ENCODE data around the gene SLC19A1. TPM values are rescaled to one million over a fixed set of nuclear protein-coding genes. Genes with fewer than 3 reads are reported as not detected.

SLC19A1 gene
- total RNA-seq, 1 experiment from 2014 or later, result 17.9 TPM

DNA sequence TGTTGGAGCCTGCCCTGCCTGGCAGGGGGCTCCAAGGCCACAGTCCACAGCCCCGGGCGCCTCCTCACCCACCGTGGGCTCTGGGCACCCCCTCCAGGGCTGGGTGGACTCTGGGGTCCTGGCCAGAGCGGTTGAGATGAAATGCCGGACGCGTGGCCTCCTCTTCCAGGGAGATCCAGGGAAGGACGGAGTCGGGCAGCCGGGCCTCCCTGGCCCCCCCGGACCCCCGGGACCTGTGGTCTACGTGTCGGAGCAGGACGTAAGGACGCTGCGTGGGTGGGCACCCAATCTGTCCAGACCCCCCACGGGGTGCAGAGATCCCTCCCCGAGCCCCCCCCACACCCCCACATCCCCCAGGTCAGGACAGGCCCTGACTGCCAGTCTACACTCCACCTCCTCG lies 51.2 kb downstream of the SLC19A1 start:
- H3K4me3 ChIP-seq (ENCODE audit: insufficient read depth, low read depth, low read length), result no peak overlapping the region
- no peak for DNase-seq
- H3K27me3 ChIP-seq (ENCODE audit: control insufficient read depth, insufficient read depth, low read length), result no peaks in the 10 kb centered on the region
- peaks cover 13% of the 10 kb centered on the region for H3K36me3 ChIP-seq (replicated peaks; ENCODE audit: control insufficient read depth, insufficient read depth, low read length)

DNA sequence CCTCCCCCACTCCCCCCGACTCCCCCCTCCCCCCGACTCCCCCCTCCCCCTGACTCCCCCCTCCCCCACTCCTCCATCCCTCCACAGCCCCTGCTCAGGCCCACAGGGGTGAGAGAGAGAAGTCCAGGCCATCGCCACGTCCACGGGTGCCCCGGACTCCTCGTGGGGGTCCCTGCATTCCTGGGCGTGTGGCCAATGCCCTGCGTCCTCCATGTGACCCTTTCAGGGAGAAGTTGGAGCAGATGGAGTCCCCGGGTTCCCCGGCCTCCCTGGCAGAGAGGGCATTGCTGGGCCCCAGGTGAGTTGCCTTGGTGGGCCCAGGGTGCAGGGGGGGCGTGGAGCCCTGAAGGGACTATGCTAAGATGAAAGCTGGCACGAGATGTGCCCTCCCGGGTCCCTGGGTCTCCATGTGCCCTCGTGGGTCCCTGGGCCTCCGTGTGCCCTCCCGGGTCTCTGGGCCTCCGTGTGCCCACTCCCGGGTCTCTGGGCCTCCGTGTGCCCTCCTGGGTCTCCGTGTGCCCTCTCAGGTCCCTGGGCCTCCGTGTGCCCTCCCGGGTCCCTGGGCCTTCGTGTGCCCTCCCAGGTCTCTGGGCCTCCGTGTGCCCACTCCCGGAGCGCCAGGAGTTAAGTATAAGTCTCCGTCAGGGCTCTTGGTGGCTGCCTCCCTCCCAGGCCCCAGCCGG lies 52.0 kb downstream of the SLC19A1 start:
- H3K27me3 ChIP-seq (ENCODE audit: control insufficient read depth, insufficient read depth, low read length), result no peaks in the 10 kb centered on the region
- H3K4me3 ChIP-seq (ENCODE audit: insufficient read depth, low read depth, low read length), result no peak overlapping the region
- DNase-seq, result no peak
- peaks cover 5% of the 10 kb centered on the region for H3K36me3 ChIP-seq (replicated peaks; ENCODE audit: control insufficient read depth, insufficient read depth, low read length)

DNA sequence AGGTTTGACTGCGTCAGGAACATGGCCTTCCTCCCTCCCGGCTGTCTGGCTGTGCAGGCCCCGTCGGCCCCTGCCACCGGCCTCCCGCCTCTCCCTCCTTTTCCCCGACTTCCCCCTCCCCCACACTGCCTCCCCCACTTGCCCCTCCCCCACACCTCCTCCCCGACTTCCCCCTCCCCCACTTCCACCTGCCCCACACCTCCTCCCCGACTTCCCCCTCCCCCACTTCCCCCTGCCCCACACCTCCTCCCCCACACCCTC lies 52.6 kb downstream of the SLC19A1 start:
- Histone ChIP-seq H3K4me3 (ENCODE audit: insufficient read depth, low read depth, low read length) (no peak overlapping the region), H3K36me3 (replicated peaks; ENCODE audit: control insufficient read depth, insufficient read depth, low read length) (peaks cover 5% of the 10 kb centered on the region), H3K27me3 (ENCODE audit: control insufficient read depth, insufficient read depth, low read length) (no peaks in the 10 kb centered on the region)
- DNase-seq, result peak; percentile 86

DNA sequence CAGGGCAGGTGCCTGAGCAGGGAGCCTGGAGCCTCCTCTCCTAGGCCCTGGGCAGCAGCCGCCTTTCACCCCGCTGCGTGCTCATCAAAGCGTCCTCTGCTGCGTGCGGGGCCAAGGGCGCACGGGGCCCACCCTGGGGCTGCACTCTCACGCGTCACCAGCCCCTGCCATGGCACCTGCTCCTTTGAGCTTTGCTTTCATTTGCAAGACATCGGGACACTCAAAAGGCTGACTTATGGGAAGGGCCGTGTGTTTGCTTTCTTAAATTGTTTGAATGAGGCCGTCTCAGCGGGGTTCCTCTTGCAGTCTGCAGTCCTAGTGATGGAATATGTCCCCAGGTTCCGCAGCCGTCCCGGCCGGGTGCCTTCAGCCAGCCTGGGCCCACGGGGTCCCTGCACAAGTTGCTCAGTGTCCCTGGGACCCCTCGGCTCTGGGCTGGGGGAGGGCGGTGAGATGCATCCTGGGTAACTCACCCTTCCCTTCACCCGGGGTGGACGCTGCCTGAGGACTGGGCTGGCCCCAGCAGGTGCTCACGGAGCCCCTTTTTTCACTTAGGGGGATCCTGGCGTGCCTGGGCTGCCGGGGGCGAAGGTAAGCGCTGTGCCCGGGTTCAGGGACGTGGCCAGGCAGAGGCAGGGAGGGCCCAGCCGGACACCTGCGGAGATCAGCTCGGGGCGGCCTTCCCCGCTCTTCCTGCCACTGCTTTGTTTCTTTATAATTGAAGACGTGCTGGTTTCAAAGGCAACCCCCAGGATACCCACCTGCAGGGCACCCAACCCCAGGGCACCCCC lies 53.1 kb downstream of the SLC19A1 start:
- Histone ChIP-seq H3K4me3 (ENCODE audit: insufficient read depth, low read depth, low read length) (no peak overlapping the region), H3K36me3 (replicated peaks; ENCODE audit: control insufficient read depth, insufficient read depth, low read length) (peaks cover 8% of the 10 kb centered on the region), H3K27me3 (ENCODE audit: control insufficient read depth, insufficient read depth, low read length) (no peaks in the 10 kb centered on the region)
- DNase-seq, result peak; percentile 88

DNA sequence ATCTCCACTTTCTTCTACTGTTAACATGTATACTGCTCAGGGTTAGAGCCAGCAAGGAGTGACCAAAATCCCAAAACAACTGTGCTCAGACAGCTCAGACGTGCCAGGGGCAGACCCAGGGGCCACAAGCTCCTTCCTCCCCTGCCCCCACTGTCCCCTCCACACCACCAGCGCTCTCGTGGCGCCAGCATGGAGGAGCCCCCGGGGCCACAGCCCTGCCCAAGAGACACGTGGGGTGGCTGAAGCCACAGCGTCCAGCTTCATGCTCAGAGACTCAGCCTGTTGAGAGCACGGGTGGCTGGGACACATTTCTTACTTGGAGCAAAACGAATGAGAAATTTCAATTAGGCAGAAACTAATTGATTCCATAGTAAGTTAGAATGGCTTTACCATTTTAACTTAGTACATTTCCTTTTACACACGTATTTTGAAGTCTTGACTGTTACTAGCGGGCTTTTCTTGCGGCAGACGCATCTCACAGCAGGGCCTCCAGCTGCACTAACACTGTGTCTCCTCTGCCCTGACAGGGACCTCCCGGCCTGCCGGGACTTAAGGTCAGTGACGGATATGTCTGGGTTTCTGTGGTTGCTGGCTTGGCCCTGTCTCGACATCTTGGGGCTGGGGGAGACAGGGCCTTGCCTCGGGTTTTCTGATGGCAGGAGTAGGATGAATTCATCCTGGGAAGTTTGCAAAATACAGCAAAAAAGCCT lies 54.2 kb downstream of the SLC19A1 start:
- Histone ChIP-seq H3K27me3 (ENCODE audit: control insufficient read depth, insufficient read depth, low read length) (no peaks in the 10 kb centered on the region), H3K4me3 (ENCODE audit: insufficient read depth, low read depth, low read length) (no peak overlapping the region), H3K36me3 (replicated peaks; ENCODE audit: control insufficient read depth, insufficient read depth, low read length) (peaks cover 12% of the 10 kb centered on the region)
- DNase-seq, result no peak

DNA sequence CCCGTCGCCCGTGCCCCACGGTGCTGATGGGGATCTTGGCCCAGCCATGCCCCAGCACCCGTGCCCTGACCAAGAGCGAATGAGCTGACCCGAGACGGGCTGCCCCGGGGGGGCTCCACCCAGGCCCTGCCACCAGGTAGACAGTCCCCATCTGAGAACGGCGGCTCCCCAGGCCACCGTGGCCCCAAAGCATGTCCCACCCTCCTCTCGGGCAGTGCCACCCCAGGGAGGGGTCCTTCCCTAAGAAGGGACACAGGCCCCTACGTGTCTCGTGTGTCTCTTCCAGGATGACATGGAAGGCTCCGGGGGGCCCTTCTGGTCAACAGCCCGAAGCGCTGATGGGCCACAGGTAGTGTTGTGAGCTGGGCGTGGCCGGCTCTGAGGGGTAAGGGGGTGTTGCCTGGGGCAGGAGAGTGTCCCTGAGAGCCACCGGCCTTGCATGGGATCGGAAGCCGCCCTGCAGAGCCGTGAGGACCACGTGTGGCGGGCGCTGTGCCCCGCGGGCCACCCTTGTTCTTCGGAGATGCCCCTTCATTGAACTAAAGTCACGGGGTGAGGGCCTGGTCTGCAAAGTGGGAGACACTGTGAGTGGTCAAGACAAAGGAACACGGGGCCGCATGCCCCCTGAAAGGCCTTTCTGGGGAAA lies 55.0 kb downstream of the SLC19A1 start:
- Histone ChIP-seq H3K4me3 (ENCODE audit: insufficient read depth, low read depth, low read length) (no peak overlapping the region), H3K27me3 (ENCODE audit: control insufficient read depth, insufficient read depth, low read length) (no peaks in the 10 kb centered on the region), H3K36me3 (replicated peaks; ENCODE audit: control insufficient read depth, insufficient read depth, low read length) (peaks cover 13% of the 10 kb centered on the region)
- no peak for DNase-seq

DNA sequence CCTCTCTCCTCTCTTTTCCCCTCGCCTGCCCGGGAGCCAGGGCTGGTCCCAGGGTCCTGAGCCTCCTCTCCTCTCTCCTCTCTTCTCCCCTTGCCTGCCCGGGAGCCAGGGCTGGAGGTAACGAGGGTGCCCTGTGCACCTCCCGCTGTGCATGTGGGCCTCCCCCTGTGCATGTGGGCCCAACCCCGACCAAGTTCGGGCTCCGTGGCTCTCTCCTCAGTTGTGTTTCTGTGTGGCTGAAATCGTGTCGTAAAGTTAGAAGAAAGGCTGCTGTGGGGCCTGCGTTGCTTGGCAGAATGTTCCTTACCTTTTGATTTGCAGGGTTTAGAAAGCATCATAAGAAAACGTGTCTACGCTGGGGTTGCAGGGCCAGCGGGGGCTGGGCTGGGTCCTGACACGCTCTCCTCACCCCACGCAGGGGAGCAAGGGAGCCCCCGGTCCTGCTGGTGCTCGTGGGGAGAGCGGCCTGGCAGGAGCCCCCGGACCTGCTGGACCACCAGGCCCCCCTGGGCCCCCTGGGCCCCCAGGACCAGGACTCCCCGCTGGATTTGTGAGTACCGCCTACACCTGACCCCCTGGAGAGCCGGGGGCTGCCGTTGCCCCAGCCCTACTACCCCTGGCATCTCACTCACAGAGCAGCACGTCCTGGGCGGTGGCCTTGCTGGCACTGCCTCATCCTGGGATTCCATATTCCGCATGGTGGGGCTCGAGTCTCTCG lies 55.6 kb downstream of the SLC19A1 start:
- H3K36me3 ChIP-seq (replicated peaks; ENCODE audit: control insufficient read depth, insufficient read depth, low read length), result peaks cover 13% of the 10 kb centered on the region
- H3K27me3 ChIP-seq (ENCODE audit: control insufficient read depth, insufficient read depth, low read length), result no peaks in the 10 kb centered on the region
- H3K4me3 ChIP-seq (ENCODE audit: insufficient read depth, low read depth, low read length), result no peak overlapping the region
- DNase-seq, result no peak

DNA sequence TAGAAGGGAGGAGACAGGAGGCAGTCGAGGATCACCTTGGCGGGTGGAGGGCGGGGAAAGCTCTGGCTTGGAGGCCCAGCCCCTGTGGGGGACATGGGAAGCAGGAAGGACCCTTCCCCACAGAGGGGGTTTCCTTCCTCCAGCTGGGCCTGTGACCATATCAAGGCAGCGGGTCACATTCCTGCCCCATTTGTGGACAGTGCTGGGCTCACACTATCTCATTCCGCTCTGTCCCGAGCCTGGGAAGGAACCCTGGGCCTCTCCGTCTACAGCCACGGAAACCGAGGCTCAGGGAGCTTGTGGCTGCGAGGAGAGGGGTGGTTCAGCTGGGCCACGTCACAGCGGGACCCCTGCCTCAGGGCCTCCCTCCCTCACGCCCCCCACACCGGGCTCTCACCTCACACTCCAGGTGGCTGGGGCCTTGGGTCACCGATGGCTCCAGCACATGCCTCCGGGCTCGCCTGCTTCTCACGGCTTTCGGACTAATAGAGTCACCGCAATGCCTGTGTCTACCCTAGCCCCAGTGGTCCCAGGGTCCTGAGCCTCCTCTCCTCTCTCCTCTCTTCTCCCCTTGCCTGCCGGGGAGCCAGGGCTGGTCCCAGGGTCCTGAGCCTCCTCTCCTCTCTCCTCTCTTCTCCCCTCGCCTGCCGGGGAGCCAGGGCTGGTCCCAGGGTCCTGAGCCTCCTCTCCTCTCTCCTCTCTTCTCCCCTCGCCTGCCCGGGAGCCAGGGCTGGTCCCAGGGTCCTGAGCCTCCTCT lies 56.4 kb downstream of the SLC19A1 start:
- no peak for DNase-seq
- Histone ChIP-seq H3K27me3 (ENCODE audit: control insufficient read depth, insufficient read depth, low read length) (no peaks in the 10 kb centered on the region), H3K36me3 (replicated peaks; ENCODE audit: control insufficient read depth, insufficient read depth, low read length) (peaks cover 14% of the 10 kb centered on the region), H3K4me3 (ENCODE audit: insufficient read depth, low read depth, low read length) (no peak overlapping the region)

DNA sequence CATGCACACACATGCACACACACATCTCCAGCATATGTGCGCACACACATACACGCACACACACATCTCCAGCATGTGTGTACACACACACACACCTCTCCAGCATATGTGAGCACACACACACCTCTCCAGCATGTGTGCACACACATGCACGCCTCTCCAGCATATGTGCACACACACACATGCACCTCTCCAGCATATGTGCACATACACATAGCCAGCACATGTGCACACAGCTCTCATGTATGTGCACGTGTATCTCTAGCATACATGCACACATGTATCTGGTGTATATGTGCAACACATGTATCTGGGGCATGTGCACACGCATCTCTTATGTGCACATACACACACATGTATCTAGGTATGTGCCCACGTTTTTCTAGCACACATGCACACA lies 57.9 kb downstream of the SLC19A1 start:
- no peak overlapping the region for H3K4me3 ChIP-seq (ENCODE audit: insufficient read depth, low read depth, low read length)
- H3K27me3 ChIP-seq (ENCODE audit: control insufficient read depth, insufficient read depth, low read length), result no peaks in the 10 kb centered on the region
- peaks cover 19% of the 10 kb centered on the region for H3K36me3 ChIP-seq (replicated peaks; ENCODE audit: control insufficient read depth, insufficient read depth, low read length)
- DNase-seq, result no peak

DNA sequence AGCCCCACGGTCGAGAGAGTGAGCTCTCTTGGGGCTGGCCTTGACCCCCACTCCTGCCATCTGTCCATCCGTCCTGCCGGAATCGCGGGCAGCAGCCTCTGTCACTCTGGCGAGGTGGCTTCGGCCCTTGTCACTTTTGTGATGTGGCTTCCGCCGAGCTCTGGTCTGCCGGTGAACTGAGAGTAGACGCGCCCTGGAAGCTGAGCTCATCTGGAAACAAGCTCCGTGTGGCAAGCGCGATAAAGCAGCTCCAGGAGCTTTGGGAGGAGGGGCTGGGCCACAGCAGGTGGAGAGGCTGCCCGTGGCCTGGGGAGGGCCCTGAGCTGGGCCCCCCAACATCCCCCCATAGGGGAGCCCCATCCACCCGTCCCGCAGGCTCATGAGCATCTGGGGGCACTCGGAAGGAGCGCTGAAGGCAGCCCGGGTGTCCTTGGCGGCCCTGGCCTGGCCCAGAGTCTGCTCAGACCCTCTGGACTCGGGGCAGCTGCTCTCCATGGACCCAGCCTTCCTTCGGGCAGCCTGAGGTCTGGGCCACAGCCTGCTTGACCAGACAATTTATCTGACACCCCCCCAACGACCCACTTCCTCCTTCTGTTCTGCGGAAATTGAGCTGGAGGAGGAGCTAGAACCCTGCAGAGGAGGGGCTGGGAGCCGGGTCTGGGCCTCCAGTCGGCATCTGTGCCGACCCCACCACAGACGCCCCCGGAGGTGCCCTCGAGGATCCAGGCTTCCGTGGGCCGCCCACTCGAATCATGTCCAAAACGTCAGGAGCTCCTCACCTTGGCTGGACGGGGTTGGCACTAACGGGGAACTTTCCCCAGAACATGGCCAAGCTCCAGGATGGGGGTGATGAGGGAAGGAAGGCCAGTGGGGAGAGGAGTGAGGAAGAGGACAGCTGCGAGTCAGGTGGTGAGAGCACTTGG lies 59.1 kb downstream of the SLC19A1 start:
- no peak for DNase-seq
- Histone ChIP-seq H3K36me3 (replicated peaks; ENCODE audit: control insufficient read depth, insufficient read depth, low read length) (peaks cover 27% of the 10 kb centered on the region), H3K27me3 (ENCODE audit: control insufficient read depth, insufficient read depth, low read length) (no peaks in the 10 kb centered on the region), H3K4me3 (ENCODE audit: insufficient read depth, low read depth, low read length) (no peak overlapping the region)

DNA sequence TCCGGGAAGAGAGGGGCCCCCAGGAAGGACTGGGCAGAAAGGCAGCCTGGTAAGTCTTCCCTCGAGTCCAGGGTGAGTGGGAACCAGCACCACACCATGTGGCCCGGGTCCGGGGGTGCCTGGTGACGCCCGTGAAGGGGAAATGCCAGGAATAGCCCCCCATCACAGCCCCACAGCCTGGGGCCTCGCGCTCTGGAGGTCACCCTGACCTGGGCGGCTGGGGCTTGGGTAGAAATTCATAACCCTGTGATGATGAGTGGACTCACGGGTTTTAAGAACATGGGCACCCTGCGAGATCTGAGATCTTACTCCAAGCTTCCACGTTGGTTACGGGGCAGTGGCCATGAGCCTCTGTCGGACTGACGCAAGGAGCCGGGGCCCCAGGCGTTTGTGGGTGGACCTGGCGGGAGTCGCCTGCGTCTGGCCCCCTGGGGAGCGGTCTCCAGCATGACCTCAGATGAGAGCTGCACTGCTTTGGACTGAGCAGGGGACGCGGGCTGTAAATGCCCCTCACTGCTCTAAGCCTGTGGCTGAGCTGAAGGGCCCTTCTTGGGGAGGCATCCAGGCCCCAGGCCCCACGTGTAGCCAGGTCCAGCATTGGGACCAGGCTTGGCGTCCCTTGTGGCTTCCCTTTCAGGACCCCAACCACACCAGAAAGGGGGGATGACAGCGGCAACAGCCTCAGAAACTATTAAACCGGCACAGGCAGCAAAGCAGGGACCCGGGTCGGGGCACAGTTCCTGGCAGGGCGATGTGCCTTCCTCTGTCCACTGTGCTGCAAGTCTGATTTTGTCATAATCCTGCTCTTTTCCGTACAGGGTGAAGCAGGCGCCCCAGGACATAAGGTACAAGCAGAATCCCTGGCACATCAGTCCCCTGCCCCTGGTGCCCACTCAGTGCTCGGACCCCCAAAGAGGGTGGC lies 60.0 kb downstream of the SLC19A1 start:
- no peaks in the 10 kb centered on the region for H3K27me3 ChIP-seq (ENCODE audit: control insufficient read depth, insufficient read depth, low read length)
- no peak for DNase-seq
- H3K4me3 ChIP-seq (ENCODE audit: insufficient read depth, low read depth, low read length), result no peak overlapping the region
- peaks cover 27% of the 10 kb centered on the region for H3K36me3 ChIP-seq (replicated peaks; ENCODE audit: control insufficient read depth, insufficient read depth, low read length)

DNA sequence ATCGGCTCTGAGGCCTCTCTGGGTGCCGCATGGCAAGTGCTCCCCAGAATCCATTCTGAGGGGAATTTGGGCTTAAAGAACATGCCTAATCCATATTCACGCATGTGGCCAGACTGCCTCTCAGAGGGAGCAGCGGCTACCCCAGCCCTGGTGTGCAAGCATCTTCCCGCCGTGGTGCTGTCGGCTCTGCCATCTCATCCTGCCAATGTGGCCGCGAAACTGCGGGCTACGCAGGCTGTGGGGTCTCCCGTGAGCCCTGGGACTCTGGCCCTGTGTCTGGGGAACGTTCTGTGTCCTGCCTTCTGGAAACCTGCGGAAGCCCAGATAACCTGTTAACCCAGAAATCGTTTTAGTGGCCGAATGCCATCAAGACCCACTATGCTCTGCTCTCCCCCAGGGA lies 60.7 kb downstream of the SLC19A1 start:
- H3K27me3 ChIP-seq (ENCODE audit: control insufficient read depth, insufficient read depth, low read length), result no peaks in the 10 kb centered on the region
- H3K36me3 ChIP-seq (replicated peaks; ENCODE audit: control insufficient read depth, insufficient read depth, low read length), result peaks cover 27% of the 10 kb centered on the region
- DNase-seq, result no peak
- H3K4me3 ChIP-seq (ENCODE audit: insufficient read depth, low read depth, low read length), result no peak overlapping the region

Data from H7 (cell line).